ENCODE results near the gene ITPRIP.

DNA sequence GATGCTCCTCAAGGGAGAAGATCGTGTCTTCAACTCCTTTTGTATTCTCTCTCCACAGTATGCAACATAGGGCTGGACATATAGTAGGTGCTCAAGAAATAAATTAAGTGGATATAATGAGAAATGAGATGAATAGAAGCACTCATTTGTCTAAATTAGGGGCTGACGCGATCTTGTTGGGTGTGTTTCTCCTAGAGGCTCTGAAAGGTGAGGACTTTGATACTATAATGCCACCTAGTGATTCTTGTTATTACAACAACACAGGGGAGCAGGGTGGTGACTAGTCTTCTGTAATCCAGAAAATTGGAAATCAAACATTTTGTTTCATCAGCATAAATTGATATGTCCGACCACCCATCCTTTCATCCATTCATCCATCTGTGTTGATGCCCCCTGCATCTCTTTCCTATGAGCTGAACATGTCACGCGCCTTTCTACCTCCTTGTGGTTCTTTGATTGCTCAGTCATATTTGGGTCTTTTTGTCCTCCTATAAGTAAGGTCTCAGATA, 11.9 kb upstream of the ITPRIP start:
- no peak for TF ChIP-seq ZFP30 (CRISPR knock-in tag; IDR thresholded peaks at IDR 0.05)
- TF ChIP-seq ZNF8 (CRISPR knock-in tag; IDR thresholded peaks at IDR 0.05) = no peak
- TF ChIP-seq, protein P1, sequence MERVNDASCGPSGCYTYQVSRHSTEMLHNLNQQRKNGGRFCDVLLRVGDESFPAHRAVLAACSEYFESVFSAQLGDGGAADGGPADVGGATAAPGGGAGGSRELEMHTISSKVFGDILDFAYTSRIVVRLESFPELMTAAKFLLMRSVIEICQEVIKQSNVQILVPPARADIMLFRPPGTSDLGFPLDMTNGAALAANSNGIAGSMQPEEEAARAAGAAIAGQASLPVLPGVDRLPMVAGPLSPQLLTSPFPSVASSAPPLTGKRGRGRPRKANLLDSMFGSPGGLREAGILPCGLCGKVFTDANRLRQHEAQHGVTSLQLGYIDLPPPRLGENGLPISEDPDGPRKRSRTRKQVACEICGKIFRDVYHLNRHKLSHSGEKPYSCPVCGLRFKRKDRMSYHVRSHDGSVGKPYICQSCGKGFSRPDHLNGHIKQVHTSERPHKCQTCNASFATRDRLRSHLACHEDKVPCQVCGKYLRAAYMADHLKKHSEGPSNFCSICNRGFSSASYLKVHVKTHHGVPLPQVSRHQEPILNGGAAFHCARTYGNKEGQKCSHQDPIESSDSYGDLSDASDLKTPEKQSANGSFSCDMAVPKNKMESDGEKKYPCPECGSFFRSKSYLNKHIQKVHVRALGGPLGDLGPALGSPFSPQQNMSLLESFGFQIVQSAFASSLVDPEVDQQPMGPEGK (CRISPR knock-in tag; IDR thresholded peaks at IDR 0.05; ENCODE audit: borderline replicate concordance) = no peak
- TF ChIP-seq ZNF565 (CRISPR knock-in tag; conservative IDR thresholded peaks at IDR 0.05; ENCODE audit: low read depth) = no peak
- TF ChIP-seq, protein P2, sequence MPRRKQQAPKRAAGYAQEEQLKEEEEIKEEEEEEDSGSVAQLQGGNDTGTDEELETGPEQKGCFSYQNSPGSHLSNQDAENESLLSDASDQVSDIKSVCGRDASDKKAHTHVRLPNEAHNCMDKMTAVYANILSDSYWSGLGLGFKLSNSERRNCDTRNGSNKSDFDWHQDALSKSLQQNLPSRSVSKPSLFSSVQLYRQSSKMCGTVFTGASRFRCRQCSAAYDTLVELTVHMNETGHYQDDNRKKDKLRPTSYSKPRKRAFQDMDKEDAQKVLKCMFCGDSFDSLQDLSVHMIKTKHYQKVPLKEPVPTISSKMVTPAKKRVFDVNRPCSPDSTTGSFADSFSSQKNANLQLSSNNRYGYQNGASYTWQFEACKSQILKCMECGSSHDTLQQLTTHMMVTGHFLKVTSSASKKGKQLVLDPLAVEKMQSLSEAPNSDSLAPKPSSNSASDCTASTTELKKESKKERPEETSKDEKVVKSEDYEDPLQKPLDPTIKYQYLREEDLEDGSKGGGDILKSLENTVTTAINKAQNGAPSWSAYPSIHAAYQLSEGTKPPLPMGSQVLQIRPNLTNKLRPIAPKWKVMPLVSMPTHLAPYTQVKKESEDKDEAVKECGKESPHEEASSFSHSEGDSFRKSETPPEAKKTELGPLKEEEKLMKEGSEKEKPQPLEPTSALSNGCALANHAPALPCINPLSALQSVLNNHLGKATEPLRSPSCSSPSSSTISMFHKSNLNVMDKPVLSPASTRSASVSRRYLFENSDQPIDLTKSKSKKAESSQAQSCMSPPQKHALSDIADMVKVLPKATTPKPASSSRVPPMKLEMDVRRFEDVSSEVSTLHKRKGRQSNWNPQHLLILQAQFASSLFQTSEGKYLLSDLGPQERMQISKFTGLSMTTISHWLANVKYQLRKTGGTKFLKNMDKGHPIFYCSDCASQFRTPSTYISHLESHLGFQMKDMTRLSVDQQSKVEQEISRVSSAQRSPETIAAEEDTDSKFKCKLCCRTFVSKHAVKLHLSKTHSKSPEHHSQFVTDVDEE (CRISPR knock-in tag; IDR thresholded peaks at IDR 0.05) = no peak
- TF ChIP-seq TCF4 (CRISPR knock-in tag; IDR thresholded peaks at IDR 0.05; ENCODE audit: borderline replicate concordance) = no peak
- no peak for TF ChIP-seq TOX (CRISPR knock-in tag; IDR thresholded peaks at IDR 0.05; ENCODE audit: borderline replicate concordance)
- TF ChIP-seq, protein P3, sequence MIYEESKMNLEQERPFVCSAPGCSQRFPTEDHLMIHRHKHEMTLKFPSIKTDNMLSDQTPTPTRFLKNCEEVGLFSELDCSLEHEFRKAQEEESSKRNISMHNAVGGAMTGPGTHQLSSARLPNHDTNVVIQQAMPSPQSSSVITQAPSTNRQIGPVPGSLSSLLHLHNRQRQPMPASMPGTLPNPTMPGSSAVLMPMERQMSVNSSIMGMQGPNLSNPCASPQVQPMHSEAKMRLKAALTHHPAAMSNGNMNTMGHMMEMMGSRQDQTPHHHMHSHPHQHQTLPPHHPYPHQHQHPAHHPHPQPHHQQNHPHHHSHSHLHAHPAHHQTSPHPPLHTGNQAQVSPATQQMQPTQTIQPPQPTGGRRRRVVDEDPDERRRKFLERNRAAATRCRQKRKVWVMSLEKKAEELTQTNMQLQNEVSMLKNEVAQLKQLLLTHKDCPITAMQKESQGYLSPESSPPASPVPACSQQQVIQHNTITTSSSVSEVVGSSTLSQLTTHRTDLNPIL (CRISPR knock-in tag; IDR thresholded peaks at IDR 0.05; ENCODE audit: low read depth) = no peak
- TF ChIP-seq, protein P4, sequence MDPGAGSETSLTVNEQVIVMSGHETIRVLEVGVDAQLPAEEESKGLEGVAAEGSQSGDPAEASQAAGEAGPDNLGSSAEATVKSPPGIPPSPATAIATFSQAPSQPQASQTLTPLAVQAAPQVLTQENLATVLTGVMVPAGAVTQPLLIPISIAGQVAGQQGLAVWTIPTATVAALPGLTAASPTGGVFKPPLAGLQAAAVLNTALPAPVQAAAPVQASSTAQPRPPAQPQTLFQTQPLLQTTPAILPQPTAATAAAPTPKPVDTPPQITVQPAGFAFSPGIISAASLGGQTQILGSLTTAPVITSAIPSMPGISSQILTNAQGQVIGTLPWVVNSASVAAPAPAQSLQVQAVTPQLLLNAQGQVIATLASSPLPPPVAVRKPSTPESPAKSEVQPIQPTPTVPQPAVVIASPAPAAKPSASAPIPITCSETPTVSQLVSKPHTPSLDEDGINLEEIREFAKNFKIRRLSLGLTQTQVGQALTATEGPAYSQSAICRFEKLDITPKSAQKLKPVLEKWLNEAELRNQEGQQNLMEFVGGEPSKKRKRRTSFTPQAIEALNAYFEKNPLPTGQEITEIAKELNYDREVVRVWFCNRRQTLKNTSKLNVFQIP (CRISPR knock-in tag; IDR thresholded peaks at IDR 0.05; ENCODE audit: borderline replicate concordance, low read depth) = no peak
- TF ChIP-seq GLIS3 (CRISPR knock-in tag; IDR thresholded peaks at IDR 0.05) = no peak
- no peak for TF ChIP-seq BACH2 (CRISPR knock-in tag; IDR thresholded peaks at IDR 0.05; ENCODE audit: borderline replicate concordance)
- no peak for TF ChIP-seq ARNTL (CRISPR knock-in tag; IDR thresholded peaks at IDR 0.05; ENCODE audit: borderline replicate concordance, low read depth)
